HepG2 (cell line): ENCODE data around the gene TMF1. TPM values are rescaled to one million over a fixed set of nuclear protein-coding genes. Genes with fewer than 3 reads are reported as not detected.
A peak's percentile ranks its signal among the peaks of the same experiment; 100 is the strongest.

ENCODE experiments used
- ATAC-seq: fragments of 200-7000 bp; cut with Tn5 transposase; 3 replicates; pipeline ENCODE4 v1.9.1; 2020; ENCODE audit warnings: mild to moderate bottlenecking, moderate library complexity
- BruUV-seq: library from RNA; stranded (reverse); fragments of 400-500 nt; replicated peaks from 2 replicates; lab custom pipeline; 2021; lab: Mats Ljungman, UMichigan
- CTCF ChIA-PET: fragments of 300-600 bp; formaldehyde crosslinking; extraction: SDS; loops from one replicate; lab custom pipeline; 2021; ENCODE audit warnings: low total read pairs, inconsistent platforms, low intra/inter-chr PET ratio; lab: Yijun Ruan, JAX
- POLR2A ChIA-PET: fragments of 350-600 bp; sonication (Branson Sonifier 250); formaldehyde crosslinking; loops from one replicate; lab custom pipeline; 2020; ENCODE audit warnings: antibody characterized with exemption, inconsistent platforms; lab: Yijun Ruan, JAX
- DNase-seq: peaks from one replicate; pipeline ENCODE4 v3.0.0-alpha.2; 2015; ENCODE audit warnings: low spot score
- FAIRE-seq: peaks from 3 replicates; lab custom pipeline; 2011; peaks lifted over from hg19 to GRCh38; lab: Jason Lieb, UNC
- H2AFZ ChIP-seq: one replicate; pipeline ENCODE4 v1.6.1; 2011; ENCODE audit warnings: low read length, inconsistent platforms
- H3K27ac ChIP-seq: fragments of 300-600 bp; 3 replicates; pipeline ENCODE4 v1.8.0; 2011; ENCODE audit warnings: mixed run types, mild to moderate bottlenecking, mixed read lengths, low read length, inconsistent platforms; ENCODE audit not compliant: insufficient read depth; ENCODE audit errors: extremely low read length
- H3K27me3 ChIP-seq, 2 experiments: fragments of 200-600 bp in 1 of 2; 2 replicates in 1 of 2; 3 replicates in 1 of 2; pipeline versions ENCODE4 v1.6.0 to v1.8.0; 2011; ENCODE audit warnings: low read length in 2 of 2, mild to moderate bottlenecking in 2 of 2, moderate library complexity in 2 of 2, inconsistent platforms in 1 of 2; ENCODE audit not compliant: insufficient read depth in 2 of 2, control insufficient read depth in 1 of 2
- H3K36me3 ChIP-seq, 2 experiments: fragments of 200-600 bp in 1 of 2; replicated peaks in 1 of 2; 2 replicates in 1 of 2; 3 replicates in 1 of 2; pipeline versions ENCODE4 v1.5.1 to v1.8.0; 2011; ENCODE audit warnings: low read length in 2 of 2, inconsistent platforms in 1 of 2; ENCODE audit not compliant: insufficient read depth in 2 of 2, control insufficient read depth in 1 of 2
- H3K4me1 ChIP-seq: 2 replicates; pipeline ENCODE4 v1.5.1; 2012; ENCODE audit warnings: low read length, inconsistent platforms; ENCODE audit not compliant: insufficient read depth
- H3K4me2 ChIP-seq: 2 replicates; pipeline ENCODE4 v1.6.0; 2011; ENCODE audit warnings: low read depth, low read length, inconsistent platforms
- H3K4me3 ChIP-seq, 3 experiments: fragments of 200-600 bp in 1 of 3; sonication (generic), shearing (Covaris generic) in 1 of 3; replicated peaks in 1 of 3; 2 replicates each; pipeline ENCODE4 v1.5.1; 2011 to 2016; ENCODE audit warnings: low read length in 3 of 3, inconsistent platforms in 2 of 3, low read depth in 2 of 3, mild to moderate bottlenecking in 2 of 3, control low read depth in 1 of 3, mixed read lengths in 1 of 3; ENCODE audit not compliant: insufficient read depth in 1 of 3
- H3K79me2 ChIP-seq: one replicate; pipeline ENCODE4 v1.6.1; 2011; ENCODE audit warnings: low read length, inconsistent platforms; ENCODE audit not compliant: insufficient read depth
- H3K9ac ChIP-seq: 2 replicates; pipeline ENCODE4 v1.6.0; 2011; ENCODE audit warnings: mild to moderate bottlenecking, low read depth, low read length, inconsistent platforms; ENCODE audit not compliant: insufficient read depth
- H3K9me3 ChIP-seq: 2 replicates; pipeline ENCODE4 v1.5.1; 2012; ENCODE audit warnings: mild to moderate bottlenecking, low read length
- H4K20me1 ChIP-seq: 2 replicates; pipeline ENCODE4 v1.6.0; 2011; ENCODE audit warnings: inconsistent platforms, mild to moderate bottlenecking, low read length, moderate library complexity; ENCODE audit not compliant: insufficient read depth
- EED ChIP-seq: sonication (generic); formaldehyde crosslinking; IDR thresholded peaks from 2 replicates; pipeline ENCODE4 v1.5.0; 2020; ENCODE audit warnings: mild to moderate bottlenecking, missing genetic modification reagents
- FOSL2 ChIP-seq: sonication (generic); formaldehyde crosslinking; IDR thresholded peaks from 2 replicates; pipeline ENCODE4 v1.4.0; 2020; ENCODE audit warnings: missing genetic modification reagents
- NCOA1 ChIP-seq: sonication (generic); formaldehyde crosslinking; IDR thresholded peaks from 2 replicates; pipeline ENCODE4 v1.9.0; 2021; ENCODE audit warnings: missing genetic modification reagents
- NFAT5 ChIP-seq: sonication (generic); formaldehyde crosslinking; IDR thresholded peaks from 2 replicates; pipeline ENCODE4 v1.4.0; 2020; ENCODE audit warnings: missing genetic modification reagents
- ZFX ChIP-seq: sonication (generic); formaldehyde crosslinking; IDR thresholded peaks from 2 replicates; pipeline ENCODE4 v1.4.0; 2020; ENCODE audit warnings: mild to moderate bottlenecking, low read depth, missing genetic modification reagents, moderate library complexity
- ZNF121 ChIP-seq: sonication (generic); formaldehyde crosslinking; IDR thresholded peaks from 2 replicates; pipeline ENCODE4 v1.5.0; 2020; ENCODE audit warnings: mild to moderate bottlenecking, missing genetic modification reagents
- ZNF18 ChIP-seq: sonication (generic); formaldehyde crosslinking; IDR thresholded peaks from 2 replicates; pipeline ENCODE4 v1.8.0; 2022; ENCODE audit warnings: mild to moderate bottlenecking, missing genetic modification reagents; ENCODE audit not compliant: insufficient replicate concordance
- WGBS: methylation state at CpG from one replicate; pipeline ENCODE4 v1.1.6; 2017; ENCODE audit warnings: low lambda C conversion rate; 5-methylcytosine and 5-hydroxymethylcytosine counted together
- in situ Hi-C: cut with HindIII; loops from 2 replicates; pipeline ENCODE4 v1.10.0; 2017; ENCODE audit warnings: low pct_unique_long_range_greater_than_20kb; ENCODE audit not compliant: extremely low pct_ligation_motif_present
- intact Hi-C: fragments of 100-400 bp; cut with micrococcal nuclease; formaldehyde crosslinking; loops from one replicate; pipeline ENCODE4 v1.10.0; 2022; ENCODE audit not compliant: unreplicated experiment
- polyA plus RNA-seq, 8 experiments: library from polyadenylated mRNA; depleted of rRNA in 3 of 8; stranded (reverse) in 7 of 8; unstranded in 1 of 8; fragments of >200 nt; fragmentation: Illumina TruSeq in 4 of 8; extraction: Trizol in 4 of 8; gene quantifications; 2 replicates each; pipeline versions ENCODE4 v1.2.1 to v1.2.3, GENCODE V29; 2011 to 2016; ENCODE audit warnings: low read depth in 4 of 8, missing spikeins in 1 of 8, mixed read lengths in 1 of 8; ENCODE audit not compliant: insufficient read depth in 1 of 8
- total RNA-seq, 5 experiments: library from RNA; depleted of rRNA; stranded (reverse); fragments of >200 nt; fragmentation: Illumina TruSeq; extraction: Trizol; gene quantifications; 2 replicates each; pipeline ENCODE4 v1.2.3, GENCODE V29; 2016; ENCODE audit warnings: low read depth in 1 of 5

Gene TMF1
- total and polyA plus RNA-seq, 2 of the 13 experiments (the other 11 are each of a cell fraction or from before 2014, with no cell fraction given) = 12.1 to 38.4 TPM

GRCh38 chr3:69087030-69087791 is 35.1 kb upstream of the TMF1 start:
- DNase-seq (no peak), FAIRE-seq (no peak), ATAC-seq (no peak)
- ChIA-PET CTCF (no interaction called here), POLR2A (interaction anchor here (2.8 kb wide), 1 partner anchor 35 kb away, joined by 18 read pairs; the partner anchor contains the start of gene TMF1)
- H2AFZ ChIP-seq = no peak overlapping the region
- TF ChIP-seq ZNF121 (CRISPR knock-in tag) = peak; percentile 65
- TF ChIP-seq EED (CRISPR knock-in tag) = no peak
- no peak overlapping the region for H3K9ac ChIP-seq
- H3K4me2 ChIP-seq = no peak overlapping the region
- no peak overlapping the region for H3K27ac ChIP-seq
- no TSS peak for BruUV-seq
- no peaks in the 10 kb centered on the region for H3K9me3 ChIP-seq
- 96% methylated on average over 3 of the region's 3 CpGs for WGBS
- no peaks in the 10 kb centered on the region for H4K20me1 ChIP-seq
- H3K36me3 ChIP-seq = no peaks in the 10 kb centered on the region
- H3K4me3 ChIP-seq = no peak overlapping the region
- in situ Hi-C loops = no loop called here
- intact Hi-C loops = no loop called here
- peaks cover 40% of the 10 kb centered on the region for H3K4me1 ChIP-seq
- H3K27me3 ChIP-seq = no peaks in the 10 kb centered on the region; a peak in 1 of 5 replicates
- peaks cover 9% of the 10 kb centered on the region for H3K79me2 ChIP-seq

GRCh38 chr3:69085833-69086722 is 33.9 kb upstream of the TMF1 start:
- CTCF ChIA-PET = no interaction called here
- peaks cover 9% of the 10 kb centered on the region for H3K79me2 ChIP-seq
- peak overlapping the region; percentile 73 to 91 (median 88) for H3K4me3 ChIP-seq

More at GRCh38 chr3:69085833-69086722, 33.9 kb upstream of the TMF1 start:
- no peaks in the 10 kb centered on the region; a peak in 1 of 5 replicates for H3K27me3 ChIP-seq
- H3K36me3 ChIP-seq = no peaks in the 10 kb centered on the region
- peaks cover 48% of the 10 kb centered on the region for H3K4me1 ChIP-seq
- WGBS = 40% methylated on average over 8 of the region's 8 CpGs
- intact Hi-C loops (no loop called here), in situ Hi-C loops (no loop called here)
- FAIRE-seq = no peak
- TF ChIP-seq NFAT5 (CRISPR knock-in tag) (no peak), ZFX (CRISPR knock-in tag) (peak; percentile 34; the same call in 1 of the 2 replicates), ZNF18 (CRISPR knock-in tag) (no peak), FOSL2 (peak; percentile 44), NCOA1 (0 out of 2 replicates have a peak, but pooled peaks have one; percentile 8)
- H3K9me3 ChIP-seq = no peaks in the 10 kb centered on the region
- H3K4me2 ChIP-seq = peak overlapping the region; percentile 95
- no TSS peak for BruUV-seq
- peak overlapping the region; percentile 39 for H2AFZ ChIP-seq
- POLR2A ChIA-PET = interaction anchor here (2.8 kb wide), 1 partner anchor 34 kb away, joined by 18 read pairs; the partner anchor contains the start of gene TMF1
- peak; percentile 28 for ATAC-seq
- peak overlapping the region; percentile 64 for H3K27ac ChIP-seq
- peak overlapping the region; percentile 73 for H3K9ac ChIP-seq
- DNase-seq = peak; percentile 41
- no peaks in the 10 kb centered on the region for H4K20me1 ChIP-seq
